ENCODE results near the gene CLMN. TPM values are rescaled to one million over a fixed set of nuclear protein-coding genes. Genes with fewer than 3 reads are reported as not detected.

The CLMN gene
- total and polyA plus RNA-seq, 2 of the 13 experiments (the other 11 are each of a cell fraction or from before 2014, with no cell fraction given): 15.1 to 16.7 TPM

- TF ChIP-seq ZNF747 (CRISPR knock-in tag; IDR thresholded peaks at IDR 0.05; ENCODE audit: borderline replicate concordance) (no peak), KLF13 (CRISPR knock-in tag; IDR thresholded peaks at IDR 0.05) (no peak), RBFOX2 (IDR thresholded peaks at IDR 0.05; ENCODE audit: low read depth, low read length) (peak; percentile 72), SMAD3 (CRISPR knock-in tag; IDR thresholded peaks at IDR 0.05) (no peak), YEATS4 (CRISPR knock-in tag; IDR thresholded peaks at IDR 0.05; ENCODE audit: borderline replicate concordance) (peak; percentile 27; the same call in 1 of the 2 replicates), ZNF430 (CRISPR knock-in tag; IDR thresholded peaks at IDR 0.05) (no peak), SMARCE1 (IDR thresholded peaks at IDR 0.05; ENCODE audit: borderline replicate concordance) (no peak), PREB (CRISPR knock-in tag; IDR thresholded peaks at IDR 0.05) (no peak), ZNF615 (CRISPR knock-in tag; IDR thresholded peaks at IDR 0.05; ENCODE audit: borderline replicate concordance) (no peak), TMF1 (CRISPR knock-in tag; IDR thresholded peaks at IDR 0.05; ENCODE audit: low read depth) (no peak), REL (CRISPR knock-in tag; conservative IDR thresholded peaks at IDR 0.05) (no peak), ATAD3A (CRISPR knock-in tag; IDR thresholded peaks at IDR 0.05) (no peak), SSRP1 (CRISPR knock-in tag; IDR thresholded peaks at IDR 0.05) (no peak), ZSCAN21 (CRISPR knock-in tag; IDR thresholded peaks at IDR 0.05; ENCODE audit: borderline replicate concordance) (no peak), BRCA1 (CRISPR knock-in tag; IDR thresholded peaks at IDR 0.05) (no peak), ZBTB1 (CRISPR knock-in tag; IDR thresholded peaks at IDR 0.05; ENCODE audit: borderline replicate concordance) (no peak), KAT7 (CRISPR knock-in tag; IDR thresholded peaks at IDR 0.05; ENCODE audit: borderline replicate concordance) (no peak), ZBTB4 (CRISPR knock-in tag; IDR thresholded peaks at IDR 0.05; ENCODE audit: borderline replicate concordance) (0 out of 2 replicates have a peak, but pooled peaks have one; percentile 44), ZNF660 (CRISPR knock-in tag; IDR thresholded peaks at IDR 0.05; ENCODE audit: borderline replicate concordance, low read depth) (no peak), CERS6 (CRISPR knock-in tag; IDR thresholded peaks at IDR 0.05) (no peak), NFYB (CRISPR knock-in tag; IDR thresholded peaks at IDR 0.05) (no peak), HNRNPK (IDR thresholded peaks at IDR 0.05; ENCODE audit: low read depth, low read length, poor library complexity, severe bottlenecking) (no peak), ZNF34 (CRISPR knock-in tag; IDR thresholded peaks at IDR 0.05; ENCODE audit: borderline replicate concordance) (no peak)
Observed at GRCh38 chr14:95319312-95320077, at the start of gene CLMN (continued).

All from HepG2 (cell line).